HG03571 (cell line): Measurements from ENCODE around the gene BBS12.

Source experiments
- ATAC-seq: cut with Tn5 transposase; IDR thresholded peaks from one replicate; pipeline ENCODE4 v1.9.1; 2021; ENCODE audit not compliant: unreplicated experiment

The BBS12 gene

GRCh38 chr4:122712782-122713181, 19.7 kb upstream of the BBS12 start:
- ATAC-seq, result no peak

- ATAC-seq, result no peak
These were observed 17.3 kb upstream of the BBS12 start for GRCh38 chr4:122715221-122715620.

GRCh38 chr4:122716825-122717448, 15.6 kb upstream of the BBS12 start:
- ATAC-seq, result peak; percentile 92

GRCh38 chr4:122718281-122718680, 14.2 kb upstream of the BBS12 start:
- no peak for ATAC-seq

- no peak for ATAC-seq
These were observed 10.2 kb upstream of the BBS12 start for GRCh38 chr4:122722256-122722655.

- ATAC-seq, result no peak
These were observed 3.6 kb upstream of the BBS12 start for GRCh38 chr4:122728856-122729255.

- no peak for ATAC-seq
These were observed 828 bp upstream of the BBS12 start for GRCh38 chr4:122731676-122732075.

- ATAC-seq, result no peak
These were observed 1.2 kb downstream of the BBS12 start for GRCh38 chr4:122733787-122734120.

- ATAC-seq, result no peak
These were observed 6.7 kb downstream of the BBS12 start for GRCh38 chr4:122739174-122739573.

GRCh38 chr4:122742933-122743829, 10.7 kb downstream of the BBS12 start:
- ATAC-seq, result no peak

- ATAC-seq, result no peak
These were observed 11.7 kb downstream of the BBS12 start for GRCh38 chr4:122744229-122744628.

GRCh38 chr4:122746485-122746965, 14.0 kb downstream of the BBS12 start:
- ATAC-seq, result no peak

GRCh38 chr4:122747068-122747467, 14.6 kb downstream of the BBS12 start:
- no peak for ATAC-seq

- ATAC-seq, result no peak
These were observed 15.4 kb downstream of the BBS12 start for GRCh38 chr4:122747883-122748282.

- ATAC-seq, result no peak
These were observed 17.4 kb downstream of the BBS12 start for GRCh38 chr4:122749704-122750454.

- no peak for ATAC-seq
These were observed 23.2 kb downstream of the BBS12 start for GRCh38 chr4:122755675-122756074.

GRCh38 chr4:122758033-122758432, 25.5 kb downstream of the BBS12 start:
- no peak for ATAC-seq

GRCh38 chr4:122759639-122760310, 27.3 kb downstream of the BBS12 start:
- no peak for ATAC-seq

GRCh38 chr4:122762520-122762919, 30.0 kb downstream of the BBS12 start:
- no peak for ATAC-seq

GRCh38 chr4:122762966-122763716, 30.6 kb downstream of the BBS12 start:
- no peak for ATAC-seq
